ENCODE data around the gene OCA2. TPM values are rescaled to one million over a fixed set of nuclear protein-coding genes. Genes with fewer than 3 reads are reported as not detected.

Gene OCA2
- polyA plus RNA-seq, 1 donor from 2014 or later = 0.97 TPM

DNA sequence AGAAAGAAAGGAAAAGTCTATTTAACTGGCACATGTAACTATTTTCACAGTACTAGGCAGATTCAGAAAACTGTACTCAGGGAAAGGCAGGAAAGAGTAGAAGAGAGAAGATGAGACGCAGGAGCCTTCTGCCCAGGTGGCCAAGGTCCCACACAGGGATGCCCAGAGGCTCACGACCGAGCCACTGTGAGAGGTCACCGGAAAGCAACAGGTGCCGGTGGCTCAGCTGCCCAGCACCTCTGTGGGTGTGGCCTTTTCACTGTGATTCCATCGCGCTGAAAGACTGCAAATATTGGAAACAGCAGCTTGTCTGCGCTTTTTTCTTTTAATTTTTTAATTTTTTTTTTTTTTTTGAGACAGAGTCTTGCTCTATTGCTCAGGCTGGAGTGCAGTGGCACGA lies 226.8 kb downstream of the OCA2 start:
- Histone ChIP-seq H2AFZ (ENCODE audit: low read depth, low read length) (no peak overlapping the region), H3K9me3 (ENCODE audit: low read length) (no peaks in the 10 kb centered on the region), H3K27ac (ENCODE audit: low read length) (no peak overlapping the region), H3K4me3 (ENCODE audit: low read length) (no peak overlapping the region), H3K4me2 (ENCODE audit: low read length) (no peak overlapping the region), H3F3A (ENCODE audit: insufficient read depth, low read length, poor library complexity, severe bottlenecking) (no peaks in the 10 kb centered on the region), H3K9ac (ENCODE audit: low read length) (no peak overlapping the region), H3K27me3 (ENCODE audit: insufficient read depth, low read depth, low read length) (no peaks in the 10 kb centered on the region), H3K79me2 (replicated peaks; ENCODE audit: insufficient read depth, low read length) (no peaks in the 10 kb centered on the region), H3K36me3 (ENCODE audit: insufficient read depth, low read length) (no peaks in the 10 kb centered on the region), H3K9me2 (ENCODE audit: insufficient read depth, low read length) (no peaks in the 10 kb centered on the region), H4K20me1 (ENCODE audit: insufficient read depth) (no peaks in the 10 kb centered on the region)
- TF ChIP-seq EZH2 (IDR thresholded peaks at IDR 0.05; ENCODE audit: borderline replicate concordance, insufficient read depth, low read length, poor library complexity, severe bottlenecking) = no peak
- TF ChIP-seq, protein P1, sequence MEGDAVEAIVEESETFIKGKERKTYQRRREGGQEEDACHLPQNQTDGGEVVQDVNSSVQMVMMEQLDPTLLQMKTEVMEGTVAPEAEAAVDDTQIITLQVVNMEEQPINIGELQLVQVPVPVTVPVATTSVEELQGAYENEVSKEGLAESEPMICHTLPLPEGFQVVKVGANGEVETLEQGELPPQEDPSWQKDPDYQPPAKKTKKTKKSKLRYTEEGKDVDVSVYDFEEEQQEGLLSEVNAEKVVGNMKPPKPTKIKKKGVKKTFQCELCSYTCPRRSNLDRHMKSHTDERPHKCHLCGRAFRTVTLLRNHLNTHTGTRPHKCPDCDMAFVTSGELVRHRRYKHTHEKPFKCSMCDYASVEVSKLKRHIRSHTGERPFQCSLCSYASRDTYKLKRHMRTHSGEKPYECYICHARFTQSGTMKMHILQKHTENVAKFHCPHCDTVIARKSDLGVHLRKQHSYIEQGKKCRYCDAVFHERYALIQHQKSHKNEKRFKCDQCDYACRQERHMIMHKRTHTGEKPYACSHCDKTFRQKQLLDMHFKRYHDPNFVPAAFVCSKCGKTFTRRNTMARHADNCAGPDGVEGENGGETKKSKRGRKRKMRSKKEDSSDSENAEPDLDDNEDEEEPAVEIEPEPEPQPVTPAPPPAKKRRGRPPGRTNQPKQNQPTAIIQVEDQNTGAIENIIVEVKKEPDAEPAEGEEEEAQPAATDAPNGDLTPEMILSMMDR (IDR thresholded peaks at IDR 0.05; ENCODE audit: poor library complexity, severe bottlenecking) = no peak
- no peak for TF ChIP-seq RAD21 (conservative IDR thresholded peaks at IDR 0.05)
- TF ChIP-seq TAF1 (IDR thresholded peaks at IDR 0.05; ENCODE audit: low read depth) = no peak
- no peak for TF ChIP-seq SMC3 (conservative IDR thresholded peaks at IDR 0.05; ENCODE audit: poor library complexity)
- no peak for TF ChIP-seq POLR2AphosphoS5 (IDR thresholded peaks at IDR 0.05)
- TF ChIP-seq MXI1 (conservative IDR thresholded peaks at IDR 0.05; ENCODE audit: poor library complexity, severe bottlenecking) = no peak
- TF ChIP-seq EP300 (conservative IDR thresholded peaks at IDR 0.05; ENCODE audit: poor library complexity, severe bottlenecking) = no peak
- TF ChIP-seq, protein P2, sequence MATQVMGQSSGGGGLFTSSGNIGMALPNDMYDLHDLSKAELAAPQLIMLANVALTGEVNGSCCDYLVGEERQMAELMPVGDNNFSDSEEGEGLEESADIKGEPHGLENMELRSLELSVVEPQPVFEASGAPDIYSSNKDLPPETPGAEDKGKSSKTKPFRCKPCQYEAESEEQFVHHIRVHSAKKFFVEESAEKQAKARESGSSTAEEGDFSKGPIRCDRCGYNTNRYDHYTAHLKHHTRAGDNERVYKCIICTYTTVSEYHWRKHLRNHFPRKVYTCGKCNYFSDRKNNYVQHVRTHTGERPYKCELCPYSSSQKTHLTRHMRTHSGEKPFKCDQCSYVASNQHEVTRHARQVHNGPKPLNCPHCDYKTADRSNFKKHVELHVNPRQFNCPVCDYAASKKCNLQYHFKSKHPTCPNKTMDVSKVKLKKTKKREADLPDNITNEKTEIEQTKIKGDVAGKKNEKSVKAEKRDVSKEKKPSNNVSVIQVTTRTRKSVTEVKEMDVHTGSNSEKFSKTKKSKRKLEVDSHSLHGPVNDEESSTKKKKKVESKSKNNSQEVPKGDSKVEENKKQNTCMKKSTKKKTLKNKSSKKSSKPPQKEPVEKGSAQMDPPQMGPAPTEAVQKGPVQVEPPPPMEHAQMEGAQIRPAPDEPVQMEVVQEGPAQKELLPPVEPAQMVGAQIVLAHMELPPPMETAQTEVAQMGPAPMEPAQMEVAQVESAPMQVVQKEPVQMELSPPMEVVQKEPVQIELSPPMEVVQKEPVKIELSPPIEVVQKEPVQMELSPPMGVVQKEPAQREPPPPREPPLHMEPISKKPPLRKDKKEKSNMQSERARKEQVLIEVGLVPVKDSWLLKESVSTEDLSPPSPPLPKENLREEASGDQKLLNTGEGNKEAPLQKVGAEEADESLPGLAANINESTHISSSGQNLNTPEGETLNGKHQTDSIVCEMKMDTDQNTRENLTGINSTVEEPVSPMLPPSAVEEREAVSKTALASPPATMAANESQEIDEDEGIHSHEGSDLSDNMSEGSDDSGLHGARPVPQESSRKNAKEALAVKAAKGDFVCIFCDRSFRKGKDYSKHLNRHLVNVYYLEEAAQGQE (IDR thresholded peaks at IDR 0.05; ENCODE audit: borderline replicate concordance) = no peak

DNA sequence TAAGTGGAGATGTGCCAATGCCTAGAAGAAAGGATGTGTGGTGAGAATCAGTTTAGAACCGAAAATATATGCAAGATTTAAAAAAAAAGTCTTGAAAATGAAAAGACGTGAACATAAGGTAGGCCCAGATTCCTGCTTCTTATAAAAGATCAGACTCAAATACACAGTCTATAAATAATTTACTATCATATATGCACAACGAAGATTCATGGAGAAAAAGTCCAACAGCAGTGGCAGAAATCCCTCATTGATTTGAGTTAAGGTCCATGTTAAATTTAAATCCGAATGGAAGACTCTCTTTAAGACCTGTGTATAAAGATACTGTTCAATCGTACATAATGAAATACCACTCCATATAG lies 227.2 kb downstream of the OCA2 start:
- H3K9ac ChIP-seq (ENCODE audit: low read length) = no peak overlapping the region
- TF ChIP-seq EZH2 (IDR thresholded peaks at IDR 0.05; ENCODE audit: borderline replicate concordance, insufficient read depth, low read length, poor library complexity, severe bottlenecking) = no peak
- no peak for TF ChIP-seq RAD21 (conservative IDR thresholded peaks at IDR 0.05)
- TF ChIP-seq, protein P2 (IDR thresholded peaks at IDR 0.05; ENCODE audit: borderline replicate concordance) = no peak
- TF ChIP-seq TAF1 (IDR thresholded peaks at IDR 0.05; ENCODE audit: low read depth) = no peak
- TF ChIP-seq POLR2AphosphoS5 (IDR thresholded peaks at IDR 0.05) = no peak
- no peak for TF ChIP-seq MXI1 (conservative IDR thresholded peaks at IDR 0.05; ENCODE audit: poor library complexity, severe bottlenecking)
- TF ChIP-seq EP300 (conservative IDR thresholded peaks at IDR 0.05; ENCODE audit: poor library complexity, severe bottlenecking) = no peak
- H3K9me3 ChIP-seq (ENCODE audit: low read length) = no peaks in the 10 kb centered on the region
- no peak overlapping the region for H3K4me3 ChIP-seq (ENCODE audit: low read length)
- no peaks in the 10 kb centered on the region for H3K36me3 ChIP-seq (ENCODE audit: insufficient read depth, low read length)
- H3K4me2 ChIP-seq (ENCODE audit: low read length) = no peak overlapping the region
- no peaks in the 10 kb centered on the region for H3F3A ChIP-seq (ENCODE audit: insufficient read depth, low read length, poor library complexity, severe bottlenecking)
- no peaks in the 10 kb centered on the region for H4K20me1 ChIP-seq (ENCODE audit: insufficient read depth)
- no peaks in the 10 kb centered on the region for H3K9me2 ChIP-seq (ENCODE audit: insufficient read depth, low read length)
- H3K27me3 ChIP-seq (ENCODE audit: insufficient read depth, low read depth, low read length) = no peaks in the 10 kb centered on the region
- H3K79me2 ChIP-seq (replicated peaks; ENCODE audit: insufficient read depth, low read length) = no peaks in the 10 kb centered on the region
- H2AFZ ChIP-seq (ENCODE audit: low read depth, low read length) = no peak overlapping the region
- H3K27ac ChIP-seq (ENCODE audit: low read length) = no peak overlapping the region

Measured in neural cell (in vitro differentiated cells).